ENCODE data around the gene UBXN7.

- TF ChIP-seq, protein P1, sequence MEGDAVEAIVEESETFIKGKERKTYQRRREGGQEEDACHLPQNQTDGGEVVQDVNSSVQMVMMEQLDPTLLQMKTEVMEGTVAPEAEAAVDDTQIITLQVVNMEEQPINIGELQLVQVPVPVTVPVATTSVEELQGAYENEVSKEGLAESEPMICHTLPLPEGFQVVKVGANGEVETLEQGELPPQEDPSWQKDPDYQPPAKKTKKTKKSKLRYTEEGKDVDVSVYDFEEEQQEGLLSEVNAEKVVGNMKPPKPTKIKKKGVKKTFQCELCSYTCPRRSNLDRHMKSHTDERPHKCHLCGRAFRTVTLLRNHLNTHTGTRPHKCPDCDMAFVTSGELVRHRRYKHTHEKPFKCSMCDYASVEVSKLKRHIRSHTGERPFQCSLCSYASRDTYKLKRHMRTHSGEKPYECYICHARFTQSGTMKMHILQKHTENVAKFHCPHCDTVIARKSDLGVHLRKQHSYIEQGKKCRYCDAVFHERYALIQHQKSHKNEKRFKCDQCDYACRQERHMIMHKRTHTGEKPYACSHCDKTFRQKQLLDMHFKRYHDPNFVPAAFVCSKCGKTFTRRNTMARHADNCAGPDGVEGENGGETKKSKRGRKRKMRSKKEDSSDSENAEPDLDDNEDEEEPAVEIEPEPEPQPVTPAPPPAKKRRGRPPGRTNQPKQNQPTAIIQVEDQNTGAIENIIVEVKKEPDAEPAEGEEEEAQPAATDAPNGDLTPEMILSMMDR (IDR thresholded peaks at IDR 0.05; ENCODE audit: low read depth, low read length): no peak
- TF ChIP-seq POLR2A (IDR thresholded peaks at IDR 0.05; ENCODE audit: extremely low read depth, insufficient read length) (no peak), MAX (IDR thresholded peaks at IDR 0.05; ENCODE audit: low read depth, low read length) (no peak), MYC (IDR thresholded peaks at IDR 0.05; ENCODE audit: low read depth, low read length) (no peak)
These were observed 87.6 kb downstream of the UBXN7 start for GRCh38 chr3:196344663-196345062.
